HepG2 (cell line): Measurements from ENCODE around the gene DPP8. TPM values are rescaled to one million over a fixed set of nuclear protein-coding genes. Genes with fewer than 3 reads are reported as not detected.

ENCODE experiments used
- ATF7-NPFF ChIP-seq: sonication (generic); formaldehyde crosslinking; IDR thresholded peaks from 2 replicates; pipeline ENCODE4 v1.8.1; 2023; ENCODE audit warnings: mild to moderate bottlenecking, low read depth, missing genetic modification reagents, moderate library complexity
- CAMTA2 ChIP-seq: sonication (generic); formaldehyde crosslinking; IDR thresholded peaks from 2 replicates; pipeline ENCODE4 v1.4.0; 2020; ENCODE audit warnings: mild to moderate bottlenecking, missing genetic modification reagents, borderline replicate concordance
- CEBPZ ChIP-seq: IDR thresholded peaks from 2 replicates; pipeline ENCODE4 v1.6.1; 2012; ENCODE audit warnings: low read length, improper control_type of control experiment
- CENPT ChIP-seq: sonication (generic); formaldehyde crosslinking; IDR thresholded peaks from 2 replicates; pipeline ENCODE4 v1.8.0; 2022; ENCODE audit warnings: low read depth, mild to moderate bottlenecking, moderate library complexity, missing genetic modification reagents
- EEA1 ChIP-seq: sonication (generic); formaldehyde crosslinking; IDR thresholded peaks from 2 replicates; pipeline ENCODE4 v1.5.1; 2020; ENCODE audit warnings: mild to moderate bottlenecking, missing genetic modification reagents, borderline replicate concordance
- JUND ChIP-seq: sonication (generic); formaldehyde crosslinking; IDR thresholded peaks from 2 replicates; pipeline ENCODE4 v1.8.0; 2022; ENCODE audit warnings: mild to moderate bottlenecking, missing genetic modification reagents
- LBX2 ChIP-seq: sonication (generic); formaldehyde crosslinking; IDR thresholded peaks from 2 replicates; pipeline ENCODE4 v1.5.0; 2020; ENCODE audit warnings: missing genetic modification reagents, mild to moderate bottlenecking, borderline replicate concordance
- MAFF ChIP-seq: IDR thresholded peaks from 2 replicates; pipeline ENCODE4 v1.6.1; 2011; ENCODE audit warnings: low read depth, low read length, improper control_type of control experiment
- NAIF1 ChIP-seq: sonication (generic); formaldehyde crosslinking; IDR thresholded peaks from 2 replicates; pipeline ENCODE4 v1.5.0; 2020; ENCODE audit warnings: mild to moderate bottlenecking, missing genetic modification reagents, borderline replicate concordance
- NBN ChIP-seq: fragments of 450-650 bp; conservative IDR thresholded peaks from 2 replicates; pipeline ENCODE4 v1.6.1; 2017
- NFKBIZ ChIP-seq: IDR thresholded peaks from 2 replicates; pipeline ENCODE4 v1.6.1; 2018; ENCODE audit warnings: missing genetic modification reagents, missing compliant biosample characterization
- NFYC ChIP-seq: IDR thresholded peaks from 2 replicates; pipeline ENCODE4 v1.6.1; 2016; ENCODE audit warnings: missing genetic modification reagents, missing compliant biosample characterization
- NPAS2 ChIP-seq: sonication (generic); formaldehyde crosslinking; IDR thresholded peaks from 2 replicates; pipeline ENCODE4 v1.8.0; 2022; ENCODE audit warnings: mild to moderate bottlenecking, missing genetic modification reagents, borderline replicate concordance
- PATZ1 ChIP-seq: sonication (generic); formaldehyde crosslinking; IDR thresholded peaks from 2 replicates; pipeline ENCODE4 v1.4.0; 2020; ENCODE audit warnings: missing genetic modification reagents
- PHF21A ChIP-seq: sonication (generic); formaldehyde crosslinking; IDR thresholded peaks from 2 replicates; pipeline ENCODE4 v1.5.0; 2020; ENCODE audit warnings: mild to moderate bottlenecking, missing genetic modification reagents
- REPIN1 ChIP-seq: sonication (generic); formaldehyde crosslinking; IDR thresholded peaks from 2 replicates; pipeline ENCODE4 v1.8.0; 2022; ENCODE audit warnings: missing genetic modification reagents, low read depth, mild to moderate bottlenecking, borderline replicate concordance
- SATB2 ChIP-seq: sonication (generic); formaldehyde crosslinking; IDR thresholded peaks from 2 replicates; pipeline ENCODE4 v1.5.0; 2020; ENCODE audit warnings: missing genetic modification reagents
- TBL1XR1 ChIP-seq: fragments of 150-350 bp; IDR thresholded peaks from 2 replicates; pipeline ENCODE4 v1.6.1; 2014; ENCODE audit warnings: borderline replicate concordance, low read length; ENCODE audit not compliant: partially characterized antibody
- ZNF3 ChIP-seq: IDR thresholded peaks from 2 replicates; pipeline ENCODE4 v1.7.0; 2017; ENCODE audit warnings: inconsistent platforms
- ZNF30 ChIP-seq: sonication (generic); formaldehyde crosslinking; IDR thresholded peaks from 2 replicates; pipeline ENCODE4 v1.5.0; 2020; ENCODE audit warnings: mild to moderate bottlenecking, missing genetic modification reagents
- ZNF576 ChIP-seq: sonication (generic); formaldehyde crosslinking; IDR thresholded peaks from 2 replicates; pipeline ENCODE4 v1.4.0; 2020; ENCODE audit warnings: mild to moderate bottlenecking, missing genetic modification reagents
- ZNF766 ChIP-seq: sonication (generic); formaldehyde crosslinking; IDR thresholded peaks from 2 replicates; pipeline ENCODE4 v1.5.0; 2020; ENCODE audit warnings: missing genetic modification reagents, borderline replicate concordance
- ZNF780A ChIP-seq: sonication (generic); formaldehyde crosslinking; IDR thresholded peaks from 2 replicates; pipeline ENCODE4 v1.8.0; 2022; ENCODE audit warnings: mild to moderate bottlenecking, missing genetic modification reagents, moderate library complexity
- ZNF891 ChIP-seq: sonication (generic); formaldehyde crosslinking; IDR thresholded peaks from 2 replicates; pipeline ENCODE4 v1.5.0; 2020; ENCODE audit warnings: mild to moderate bottlenecking, missing genetic modification reagents
- polyA plus RNA-seq, 8 experiments: library from polyadenylated mRNA; depleted of rRNA in 3 of 8; stranded (reverse) in 7 of 8; unstranded in 1 of 8; fragments of >200 nt; fragmentation: Illumina TruSeq in 4 of 8; extraction: Trizol in 4 of 8; gene quantifications; 2 replicates each; pipeline versions ENCODE4 v1.2.1 to v1.2.3, GENCODE V29; 2011 to 2016; ENCODE audit warnings: low read depth in 4 of 8, missing spikeins in 1 of 8, mixed read lengths in 1 of 8; ENCODE audit not compliant: insufficient read depth in 1 of 8
- total RNA-seq, 5 experiments: library from RNA; depleted of rRNA; stranded (reverse); fragments of >200 nt; fragmentation: Illumina TruSeq; extraction: Trizol; gene quantifications; 2 replicates each; pipeline ENCODE4 v1.2.3, GENCODE V29; 2016; ENCODE audit warnings: low read depth in 1 of 5

The DPP8 gene
- total and polyA plus RNA-seq, 2 of the 13 experiments (the other 11 are each of a cell fraction or from before 2014, with no cell fraction given) = 18.0 to 26.3 TPM

GRCh38 chr15:65516997-65517865 is at the start of gene DPP8 (continued):
- TF ChIP-seq ZNF576 (CRISPR knock-in tag) (peak; percentile 76; the same call in 1 of the 2 replicates), ATF7-NPFF (CRISPR knock-in tag) (peak; percentile 88), PATZ1 (CRISPR knock-in tag) (peak; percentile 75), NBN (no peak), NFYC (CRISPR knock-in tag) (peak; percentile 78), PHF21A (CRISPR knock-in tag) (peak; percentile 83), TBL1XR1 (peak; percentile 54), CAMTA2 (CRISPR knock-in tag) (peak; percentile 93), SATB2 (CRISPR knock-in tag) (no peak), REPIN1 (CRISPR knock-in tag) (peak; percentile 82; the same call in 1 of the 2 replicates), ZNF30 (peak; percentile 74; the same call in 1 of the 2 replicates), ZNF3 (CRISPR knock-in tag) (peak; percentile 57; the same call in 1 of the 2 replicates), NAIF1 (CRISPR knock-in tag) (no peak), MAFF (no peak), CEBPZ (no peak), ZNF780A (CRISPR knock-in tag) (no peak), LBX2 (CRISPR knock-in tag) (peak; percentile 40; the same call in 1 of the 2 replicates), ZNF766 (CRISPR knock-in tag) (peak; percentile 69; the same call in 1 of the 2 replicates), EEA1 (CRISPR knock-in tag) (no peak), ZNF891 (peak; percentile 96), JUND (CRISPR knock-in tag) (no peak; the same call in 1 of the 2 replicates), CENPT (CRISPR knock-in tag) (peak; percentile 64; the same call in 1 of the 2 replicates), NPAS2 (CRISPR knock-in tag) (no peak), NFKBIZ (0 out of 2 replicates have a peak, but pooled peaks have one; percentile 40)
